ENCODE measurements around the gene THSD4. TPM values are rescaled to one million over a fixed set of nuclear protein-coding genes. Genes with fewer than 3 reads are reported as not detected.

THSD4 gene
- polyA plus RNA-seq, 1 donor from 2014 or later: 0.46 TPM

DNA sequence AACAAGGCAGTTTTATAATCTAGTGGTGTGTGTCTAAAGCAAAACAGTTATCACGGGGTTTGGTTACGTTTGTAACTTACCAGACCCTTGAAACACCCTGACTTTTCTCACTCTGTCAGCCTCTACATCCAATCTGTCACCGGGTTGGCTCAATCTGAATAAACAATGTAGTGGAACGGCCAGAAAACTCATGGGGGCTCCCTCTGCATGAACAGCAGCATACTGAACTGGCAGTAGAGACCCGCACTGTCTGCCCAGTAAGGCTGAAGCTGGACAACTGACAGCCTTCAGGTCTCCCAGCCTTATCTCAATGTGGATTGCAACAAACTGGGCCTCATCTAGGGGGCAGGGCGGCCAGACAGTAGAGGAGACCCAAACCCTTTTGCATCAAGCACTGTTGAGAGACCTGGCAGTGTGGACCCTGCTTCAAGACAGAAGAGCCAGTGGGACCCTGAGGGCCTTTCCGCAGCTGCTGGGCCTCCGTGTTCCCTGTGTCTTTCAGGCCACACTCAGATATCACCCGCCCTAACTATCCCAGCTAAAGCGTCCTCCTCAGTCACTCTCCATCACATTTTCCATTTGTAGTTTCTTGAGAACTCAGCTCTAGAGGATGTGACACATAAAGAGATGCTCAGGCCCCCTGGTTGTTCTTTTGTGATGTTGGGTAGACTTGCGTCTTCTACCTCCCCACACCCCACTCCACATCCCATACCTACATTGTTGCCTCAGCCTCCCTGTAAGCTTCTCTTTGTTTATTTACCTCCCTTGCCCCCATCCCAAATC, 513.9 kb downstream of the THSD4 start:
- H3K27ac ChIP-seq (ENCODE audit: low read length): no peak overlapping the region

GRCh38 chr15:71629781-71630474, 514.7 kb downstream of the THSD4 start:
- Histone ChIP-seq H3K9me2 (ENCODE audit: insufficient read depth, low read length) (no peaks in the 10 kb centered on the region), H2AFZ (ENCODE audit: low read depth, low read length) (no peak overlapping the region), H3K27me3 (ENCODE audit: insufficient read depth, low read depth, low read length) (no peaks in the 10 kb centered on the region), H3K9me3 (ENCODE audit: low read length) (no peaks in the 10 kb centered on the region), H4K20me1 (ENCODE audit: insufficient read depth) (no peaks in the 10 kb centered on the region), H3K4me3 (ENCODE audit: low read length) (no peak overlapping the region), H3K36me3 (ENCODE audit: insufficient read depth, low read length) (no peaks in the 10 kb centered on the region), H3K4me2 (ENCODE audit: low read length) (no peak overlapping the region), H3K79me2 (replicated peaks; ENCODE audit: insufficient read depth, low read length) (no peaks in the 10 kb centered on the region), H3K9ac (ENCODE audit: low read length) (no peak overlapping the region), H3F3A (ENCODE audit: insufficient read depth, low read length, poor library complexity, severe bottlenecking) (no peaks in the 10 kb centered on the region), H3K27ac (ENCODE audit: low read length) (no peak overlapping the region)
- TF ChIP-seq POLR2AphosphoS5 (IDR thresholded peaks at IDR 0.05) (no peak), SMC3 (conservative IDR thresholded peaks at IDR 0.05; ENCODE audit: poor library complexity) (no peak), MXI1 (conservative IDR thresholded peaks at IDR 0.05; ENCODE audit: poor library complexity, severe bottlenecking) (no peak)

More for the DNA sequence above, 513.9 kb downstream of the THSD4 start:
- Histone ChIP-seq H3K9me3 (ENCODE audit: low read length) (no peaks in the 10 kb centered on the region), H3K4me2 (ENCODE audit: low read length) (no peak overlapping the region), H2AFZ (ENCODE audit: low read depth, low read length) (no peak overlapping the region), H3F3A (ENCODE audit: insufficient read depth, low read length, poor library complexity, severe bottlenecking) (no peaks in the 10 kb centered on the region), H4K20me1 (ENCODE audit: insufficient read depth) (no peaks in the 10 kb centered on the region), H3K27me3 (ENCODE audit: insufficient read depth, low read depth, low read length) (no peaks in the 10 kb centered on the region), H3K4me3 (ENCODE audit: low read length) (no peak overlapping the region), H3K9me2 (ENCODE audit: insufficient read depth, low read length) (no peaks in the 10 kb centered on the region), H3K79me2 (replicated peaks; ENCODE audit: insufficient read depth, low read length) (no peaks in the 10 kb centered on the region), H3K36me3 (ENCODE audit: insufficient read depth, low read length) (no peaks in the 10 kb centered on the region), H3K9ac (ENCODE audit: low read length) (no peak overlapping the region)
- TF ChIP-seq EZH2 (IDR thresholded peaks at IDR 0.05; ENCODE audit: borderline replicate concordance, insufficient read depth, low read length, poor library complexity, severe bottlenecking) (no peak), REST (IDR thresholded peaks at IDR 0.05; ENCODE audit: borderline replicate concordance) (no peak), SMC3 (conservative IDR thresholded peaks at IDR 0.05; ENCODE audit: poor library complexity) (no peak), MXI1 (conservative IDR thresholded peaks at IDR 0.05; ENCODE audit: poor library complexity, severe bottlenecking) (no peak), RAD21 (conservative IDR thresholded peaks at IDR 0.05) (no peak), POLR2AphosphoS5 (IDR thresholded peaks at IDR 0.05) (no peak)
- TF ChIP-seq, protein P1, sequence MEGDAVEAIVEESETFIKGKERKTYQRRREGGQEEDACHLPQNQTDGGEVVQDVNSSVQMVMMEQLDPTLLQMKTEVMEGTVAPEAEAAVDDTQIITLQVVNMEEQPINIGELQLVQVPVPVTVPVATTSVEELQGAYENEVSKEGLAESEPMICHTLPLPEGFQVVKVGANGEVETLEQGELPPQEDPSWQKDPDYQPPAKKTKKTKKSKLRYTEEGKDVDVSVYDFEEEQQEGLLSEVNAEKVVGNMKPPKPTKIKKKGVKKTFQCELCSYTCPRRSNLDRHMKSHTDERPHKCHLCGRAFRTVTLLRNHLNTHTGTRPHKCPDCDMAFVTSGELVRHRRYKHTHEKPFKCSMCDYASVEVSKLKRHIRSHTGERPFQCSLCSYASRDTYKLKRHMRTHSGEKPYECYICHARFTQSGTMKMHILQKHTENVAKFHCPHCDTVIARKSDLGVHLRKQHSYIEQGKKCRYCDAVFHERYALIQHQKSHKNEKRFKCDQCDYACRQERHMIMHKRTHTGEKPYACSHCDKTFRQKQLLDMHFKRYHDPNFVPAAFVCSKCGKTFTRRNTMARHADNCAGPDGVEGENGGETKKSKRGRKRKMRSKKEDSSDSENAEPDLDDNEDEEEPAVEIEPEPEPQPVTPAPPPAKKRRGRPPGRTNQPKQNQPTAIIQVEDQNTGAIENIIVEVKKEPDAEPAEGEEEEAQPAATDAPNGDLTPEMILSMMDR (IDR thresholded peaks at IDR 0.05; ENCODE audit: poor library complexity, severe bottlenecking): no peak

Data from neural cell (in vitro differentiated cells).